ENCODE results near the gene TEX52.

DNA sequence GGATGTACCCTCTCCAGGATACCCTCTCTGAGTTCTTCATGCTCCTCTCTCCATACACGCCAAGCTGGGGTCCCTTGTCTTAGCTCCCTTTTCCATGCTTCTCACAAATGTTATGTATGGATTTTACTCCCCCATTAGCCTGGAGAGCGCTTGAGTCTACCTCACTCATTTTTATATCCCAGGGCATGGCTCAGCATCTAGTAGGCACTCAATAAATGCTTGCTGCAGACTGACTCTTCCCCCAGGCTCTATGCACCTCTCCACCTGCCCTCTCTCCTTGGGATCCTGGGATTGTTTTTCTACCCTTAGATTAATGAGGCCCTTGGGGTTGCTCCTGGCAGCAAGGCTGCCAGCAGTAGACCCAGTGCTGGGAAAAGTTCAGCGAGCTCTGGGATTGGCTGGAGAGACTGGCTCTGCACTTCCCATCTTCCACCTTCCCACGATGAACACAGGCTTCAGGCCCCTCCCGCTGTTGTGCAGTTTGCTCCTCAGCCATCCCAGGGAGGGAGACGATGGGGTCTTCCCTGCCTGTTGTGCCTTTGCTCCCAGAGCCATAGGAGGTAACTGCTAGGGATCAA, 24.2 kb downstream of the TEX52 start:
- TF ChIP-seq, protein P1, sequence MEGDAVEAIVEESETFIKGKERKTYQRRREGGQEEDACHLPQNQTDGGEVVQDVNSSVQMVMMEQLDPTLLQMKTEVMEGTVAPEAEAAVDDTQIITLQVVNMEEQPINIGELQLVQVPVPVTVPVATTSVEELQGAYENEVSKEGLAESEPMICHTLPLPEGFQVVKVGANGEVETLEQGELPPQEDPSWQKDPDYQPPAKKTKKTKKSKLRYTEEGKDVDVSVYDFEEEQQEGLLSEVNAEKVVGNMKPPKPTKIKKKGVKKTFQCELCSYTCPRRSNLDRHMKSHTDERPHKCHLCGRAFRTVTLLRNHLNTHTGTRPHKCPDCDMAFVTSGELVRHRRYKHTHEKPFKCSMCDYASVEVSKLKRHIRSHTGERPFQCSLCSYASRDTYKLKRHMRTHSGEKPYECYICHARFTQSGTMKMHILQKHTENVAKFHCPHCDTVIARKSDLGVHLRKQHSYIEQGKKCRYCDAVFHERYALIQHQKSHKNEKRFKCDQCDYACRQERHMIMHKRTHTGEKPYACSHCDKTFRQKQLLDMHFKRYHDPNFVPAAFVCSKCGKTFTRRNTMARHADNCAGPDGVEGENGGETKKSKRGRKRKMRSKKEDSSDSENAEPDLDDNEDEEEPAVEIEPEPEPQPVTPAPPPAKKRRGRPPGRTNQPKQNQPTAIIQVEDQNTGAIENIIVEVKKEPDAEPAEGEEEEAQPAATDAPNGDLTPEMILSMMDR (IDR thresholded peaks at IDR 0.05): no peak
- TF ChIP-seq POLR2A (IDR thresholded peaks at IDR 0.05): no peak
